Loucy (cell line): ENCODE results near the gene RCOR2.

ENCODE experiments used
- H2AFZ ChIP-seq: fragments of 200-600 bp; sonication (generic); 2 replicates; pipeline ENCODE4 v1.6.0; 2016; ENCODE audit warnings: antibody characterized with exemption, mild to moderate bottlenecking, low read length, moderate library complexity
- H3F3A ChIP-seq: fragments of 200-600 bp; 2 replicates; pipeline ENCODE4 v1.6.0; 2016; ENCODE audit warnings: antibody characterized with exemption, low read depth, mild to moderate bottlenecking
- H3K27me3 ChIP-seq: fragments of 200-600 bp; sonication (generic); 2 replicates; pipeline ENCODE4 v1.6.1; 2014; ENCODE audit warnings: low read length, mild to moderate bottlenecking; ENCODE audit not compliant: insufficient read depth, poor library complexity, severe bottlenecking
- H3K36me3 ChIP-seq: fragments of 200-600 bp; sonication (generic); 2 replicates; pipeline ENCODE4 v1.6.1; 2016; ENCODE audit warnings: low read length; ENCODE audit not compliant: insufficient read depth
- H3K4me1 ChIP-seq: fragments of 200-600 bp; sonication (generic); 2 replicates; pipeline ENCODE4 v1.5.1; 2014; ENCODE audit warnings: low read length, mild to moderate bottlenecking; ENCODE audit not compliant: insufficient read depth, poor library complexity, severe bottlenecking
- H3K4me2 ChIP-seq: fragments of 200-600 bp; sonication (generic); 2 replicates; pipeline ENCODE4 v1.6.0; 2014; ENCODE audit warnings: antibody characterized with exemption, low read length, low read depth, mild to moderate bottlenecking; ENCODE audit not compliant: poor library complexity, severe bottlenecking
- H3K4me3 ChIP-seq: fragments of 200-600 bp; sonication (generic); 2 replicates; pipeline ENCODE4 v1.5.1; 2014; ENCODE audit warnings: low read length, mild to moderate bottlenecking, mixed read lengths; ENCODE audit not compliant: poor library complexity, severe bottlenecking
- H3K79me2 ChIP-seq: fragments of 200-600 bp; sonication (generic); 2 replicates; pipeline ENCODE4 v1.6.1; 2014; ENCODE audit warnings: low read length; ENCODE audit not compliant: insufficient read depth
- H3K9ac ChIP-seq: fragments of 200-600 bp; sonication (generic); 2 replicates; pipeline ENCODE4 v1.6.0; 2014; ENCODE audit warnings: mild to moderate bottlenecking, low read depth, low read length, moderate library complexity; ENCODE audit not compliant: poor library complexity, severe bottlenecking
- H3K9me2 ChIP-seq: fragments of 200-600 bp; sonication (generic); replicated peaks from 2 replicates; pipeline ENCODE4 v1.6.1; 2016; ENCODE audit warnings: low read depth, low read length, mixed read lengths
- H3K9me3 ChIP-seq: fragments of 200-600 bp; sonication (generic); 2 replicates; pipeline ENCODE4 v1.6.1; 2014; ENCODE audit warnings: mild to moderate bottlenecking, antibody characterized with exemption, low read length, low read depth; ENCODE audit not compliant: insufficient read depth
- H4K20me1 ChIP-seq: fragments of 200-600 bp; sonication (generic); 2 replicates; pipeline ENCODE4 v1.6.0; 2014; ENCODE audit warnings: antibody characterized with exemption, low read length, mild to moderate bottlenecking; ENCODE audit not compliant: insufficient read depth, poor library complexity, severe bottlenecking
- CTCF ChIP-seq: fragments of 200-600 bp; sonication (generic); conservative IDR thresholded peaks from 2 replicates; pipeline ENCODE4 v1.5.1; 2014; ENCODE audit warnings: mild to moderate bottlenecking, antibody characterized with exemption, low read length
- EZH2phosphoT487 ChIP-seq: fragments of 200-600 bp; IDR thresholded peaks from 2 replicates; pipeline ENCODE4 v1.6.1; 2018; ENCODE audit warnings: antibody characterized with exemption, mild to moderate bottlenecking, moderate library complexity, borderline replicate concordance

RCOR2 gene

GRCh38 chr11:63909591-63910506, 7.1 kb downstream of the RCOR2 start:
- Histone ChIP-seq H3K79me2 (no peaks in the 10 kb centered on the region), H4K20me1 (no peaks in the 10 kb centered on the region), H3K4me1 (peaks cover 5% of the 10 kb centered on the region), H3K4me2 (no peak overlapping the region), H3K27me3 (no peaks in the 10 kb centered on the region), H2AFZ (no peak overlapping the region), H3K36me3 (peaks cover 35% of the 10 kb centered on the region; the same call in 1 of the 2 replicates), H3K9ac (no peak overlapping the region), H3K9me3 (no peaks in the 10 kb centered on the region), H3K9me2 (no peaks in the 10 kb centered on the region), H3F3A (no peaks in the 10 kb centered on the region), H3K4me3 (no peak overlapping the region)
- TF ChIP-seq CTCF: no peak
- no peak for TF ChIP-seq EZH2phosphoT487

GRCh38 chr11:63908631-63909401, 8.1 kb downstream of the RCOR2 start:
- no peak overlapping the region for H3K4me3 ChIP-seq
- no peaks in the 10 kb centered on the region for H3K9me3 ChIP-seq
- H3K4me1 ChIP-seq: peaks cover 5% of the 10 kb centered on the region
- H3K9me2 ChIP-seq: no peaks in the 10 kb centered on the region
- H3K9ac ChIP-seq: no peak overlapping the region
- H3K36me3 ChIP-seq: peaks cover 46% of the 10 kb centered on the region; the same call in 1 of the 2 replicates
- H3K27me3 ChIP-seq: no peaks in the 10 kb centered on the region
- H2AFZ ChIP-seq: no peak overlapping the region
- H3K79me2 ChIP-seq: no peaks in the 10 kb centered on the region
- H4K20me1 ChIP-seq: no peaks in the 10 kb centered on the region
- no peak overlapping the region for H3K4me2 ChIP-seq
- no peaks in the 10 kb centered on the region for H3F3A ChIP-seq
- TF ChIP-seq CTCF (no peak), EZH2phosphoT487 (no peak)

GRCh38 chr11:63907808-63908530, 9.0 kb downstream of the RCOR2 start:
- H3K4me2 ChIP-seq: no peak overlapping the region
- no peaks in the 10 kb centered on the region for H3K27me3 ChIP-seq
- H4K20me1 ChIP-seq: no peaks in the 10 kb centered on the region
- H3K79me2 ChIP-seq: no peaks in the 10 kb centered on the region
- no peaks in the 10 kb centered on the region for H3K9me3 ChIP-seq
- H3K4me3 ChIP-seq: no peak overlapping the region
- no peak overlapping the region for H3K9ac ChIP-seq
- H2AFZ ChIP-seq: no peak overlapping the region
- no peak for TF ChIP-seq CTCF
- TF ChIP-seq EZH2phosphoT487: no peak
- H3K36me3 ChIP-seq: peaks cover 54% of the 10 kb centered on the region; the same call in 1 of the 2 replicates
- peaks cover 5% of the 10 kb centered on the region for H3K4me1 ChIP-seq
- H3F3A ChIP-seq: no peaks in the 10 kb centered on the region
- H3K9me2 ChIP-seq: no peaks in the 10 kb centered on the region
